ENCODE data around the gene NELL1. TPM values are rescaled to one million over a fixed set of nuclear protein-coding genes. Genes with fewer than 3 reads are reported as not detected.

Gene NELL1
- total RNA-seq, 1 experiment from 2014 or later, result not detected

DNA sequence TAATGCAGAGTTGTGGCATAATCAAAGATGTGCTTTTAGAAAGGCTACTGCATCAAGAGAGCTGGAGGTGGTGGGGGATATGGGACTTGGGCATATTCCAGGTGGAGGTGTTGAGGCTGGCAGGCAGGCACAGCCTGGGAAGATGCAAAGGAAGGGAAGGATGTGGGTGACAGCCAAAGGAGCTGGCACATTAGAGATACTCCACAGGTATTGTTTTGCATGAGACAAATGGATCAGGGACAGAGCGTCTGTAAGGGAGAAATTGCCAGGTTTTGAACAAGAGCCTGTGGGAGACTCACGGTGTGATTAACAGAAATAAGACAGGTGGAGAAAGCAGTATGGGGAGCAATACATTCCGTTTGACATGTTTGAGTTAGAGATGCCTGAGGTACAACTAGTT, 263.7 kb downstream of the NELL1 start:
- H3K4me1 ChIP-seq, result no peaks in the 10 kb centered on the region
- no peaks in the 10 kb centered on the region for H3K27me3 ChIP-seq (replicated peaks; ENCODE audit: control insufficient read depth, insufficient read depth, low read length)
- Mint-ChIP-seq H3K4me1 (ENCODE audit: low read depth, unreplicated experiment) (no peaks in the 10 kb centered on the region), H3K36me3 (ENCODE audit: insufficient read depth, unreplicated experiment) (no peaks in the 10 kb centered on the region), H3K27me3 (ENCODE audit: insufficient read depth, unreplicated experiment) (peaks cover 18% of the 10 kb centered on the region), H3K4me3 (ENCODE audit: unreplicated experiment) (no peak overlapping the region), H3K9me3 (ENCODE audit: unreplicated experiment) (no peaks in the 10 kb centered on the region), H3K27ac (ENCODE audit: unreplicated experiment) (no peak overlapping the region)
- POLR2A ChIA-PET, result no interaction called here
- BruUV-seq (replicated peaks), result no TSS peak
- DNase-seq, result no peak
- H3K9me3 ChIP-seq, result no peaks in the 10 kb centered on the region
- H3K4me3 ChIP-seq (ENCODE audit: low read depth, low read length), result no peak overlapping the region
- H3K36me3 ChIP-seq (ENCODE audit: control insufficient read depth, insufficient read depth, low read length), result no peaks in the 10 kb centered on the region
- TF ChIP-seq, protein P1, sequence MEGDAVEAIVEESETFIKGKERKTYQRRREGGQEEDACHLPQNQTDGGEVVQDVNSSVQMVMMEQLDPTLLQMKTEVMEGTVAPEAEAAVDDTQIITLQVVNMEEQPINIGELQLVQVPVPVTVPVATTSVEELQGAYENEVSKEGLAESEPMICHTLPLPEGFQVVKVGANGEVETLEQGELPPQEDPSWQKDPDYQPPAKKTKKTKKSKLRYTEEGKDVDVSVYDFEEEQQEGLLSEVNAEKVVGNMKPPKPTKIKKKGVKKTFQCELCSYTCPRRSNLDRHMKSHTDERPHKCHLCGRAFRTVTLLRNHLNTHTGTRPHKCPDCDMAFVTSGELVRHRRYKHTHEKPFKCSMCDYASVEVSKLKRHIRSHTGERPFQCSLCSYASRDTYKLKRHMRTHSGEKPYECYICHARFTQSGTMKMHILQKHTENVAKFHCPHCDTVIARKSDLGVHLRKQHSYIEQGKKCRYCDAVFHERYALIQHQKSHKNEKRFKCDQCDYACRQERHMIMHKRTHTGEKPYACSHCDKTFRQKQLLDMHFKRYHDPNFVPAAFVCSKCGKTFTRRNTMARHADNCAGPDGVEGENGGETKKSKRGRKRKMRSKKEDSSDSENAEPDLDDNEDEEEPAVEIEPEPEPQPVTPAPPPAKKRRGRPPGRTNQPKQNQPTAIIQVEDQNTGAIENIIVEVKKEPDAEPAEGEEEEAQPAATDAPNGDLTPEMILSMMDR (IDR thresholded peaks at IDR 0.05; ENCODE audit: insufficient read depth in 1 of 2, low read depth in 1 of 2, low read length in 1 of 2, severe bottlenecking in 1 of 2, unreplicated experiment in 1 of 2), result no peak
- intact Hi-C loops (cut with micrococcal nuclease; ENCODE audit: unreplicated experiment), result no loop called here
- CTCF ChIA-PET, result no interaction called here

DNA sequence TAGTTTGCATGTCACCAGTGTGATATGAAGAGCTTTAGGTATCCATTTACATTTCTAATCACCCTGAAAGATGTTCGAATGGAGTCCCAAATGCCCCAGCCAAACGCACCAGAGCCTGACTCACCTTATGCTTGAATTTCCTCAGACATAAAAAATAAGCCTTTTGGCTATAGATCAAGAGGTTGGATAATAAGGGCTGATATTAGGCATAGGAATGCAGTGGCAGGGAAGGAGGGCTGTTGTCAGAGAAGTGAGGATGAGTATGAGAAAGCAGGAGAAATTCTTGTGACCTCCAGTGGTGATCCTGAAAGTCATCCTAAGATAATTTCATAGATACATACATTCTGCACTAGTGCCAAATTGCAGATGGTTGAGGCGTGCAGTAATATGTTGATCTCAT, 264.6 kb downstream of the NELL1 start:
- POLR2A ChIA-PET, result no interaction called here
- H3K4me1 Mint-ChIP-seq (ENCODE audit: low read depth, unreplicated experiment), result no peaks in the 10 kb centered on the region
- no peak overlapping the region for H3K4me3 Mint-ChIP-seq (ENCODE audit: unreplicated experiment)
- H3K27me3 ChIP-seq (replicated peaks; ENCODE audit: control insufficient read depth, insufficient read depth, low read length), result no peaks in the 10 kb centered on the region
- H3K4me3 ChIP-seq (ENCODE audit: low read depth, low read length), result no peak overlapping the region
- no peaks in the 10 kb centered on the region for H3K36me3 Mint-ChIP-seq (ENCODE audit: insufficient read depth, unreplicated experiment)
- no peak overlapping the region for H3K27ac Mint-ChIP-seq (ENCODE audit: unreplicated experiment)
- peaks cover 20% of the 10 kb centered on the region for H3K27me3 Mint-ChIP-seq (ENCODE audit: insufficient read depth, unreplicated experiment)
- DNase-seq, result no peak
- no peaks in the 10 kb centered on the region for H3K36me3 ChIP-seq (ENCODE audit: control insufficient read depth, insufficient read depth, low read length)
- intact Hi-C loops (cut with micrococcal nuclease; ENCODE audit: unreplicated experiment), result no loop called here
- TF ChIP-seq, protein P1 (IDR thresholded peaks at IDR 0.05; ENCODE audit: insufficient read depth in 1 of 2, low read depth in 1 of 2, low read length in 1 of 2, severe bottlenecking in 1 of 2, unreplicated experiment in 1 of 2), result no peak
- H3K9me3 ChIP-seq, result no peaks in the 10 kb centered on the region
- no TSS peak for BruUV-seq (replicated peaks)
- CTCF ChIA-PET, result no interaction called here
- H3K9me3 Mint-ChIP-seq (ENCODE audit: unreplicated experiment), result no peaks in the 10 kb centered on the region
- no peaks in the 10 kb centered on the region for H3K4me1 ChIP-seq

DNA sequence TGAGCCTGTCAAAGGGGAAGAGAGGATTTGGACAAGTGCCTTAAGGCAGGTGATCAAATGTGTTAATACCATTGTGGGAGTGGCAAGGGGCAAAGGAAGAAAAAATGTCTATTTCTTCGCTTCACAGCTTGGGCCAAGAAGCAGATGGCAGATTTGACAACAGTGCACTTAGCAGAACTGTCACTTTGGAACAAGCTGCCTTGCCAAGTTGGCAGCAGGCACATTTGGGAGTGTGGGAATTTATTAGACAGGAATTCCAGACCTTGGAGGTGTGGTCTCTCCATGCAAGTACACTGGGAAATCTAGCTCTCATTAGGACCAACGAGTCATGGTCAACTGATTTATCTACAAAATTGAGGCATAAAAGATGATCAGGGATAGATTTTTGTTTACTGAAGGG, 265.1 kb downstream of the NELL1 start:
- Mint-ChIP-seq H3K9me3 (ENCODE audit: unreplicated experiment) (no peaks in the 10 kb centered on the region), H3K36me3 (ENCODE audit: insufficient read depth, unreplicated experiment) (no peaks in the 10 kb centered on the region), H3K27ac (ENCODE audit: unreplicated experiment) (no peak overlapping the region), H3K4me1 (ENCODE audit: low read depth, unreplicated experiment) (no peaks in the 10 kb centered on the region), H3K27me3 (ENCODE audit: insufficient read depth, unreplicated experiment) (peaks cover 19% of the 10 kb centered on the region), H3K4me3 (ENCODE audit: unreplicated experiment) (no peak overlapping the region)
- CTCF ChIA-PET, result no interaction called here
- Histone ChIP-seq H3K4me1 (no peaks in the 10 kb centered on the region), H3K27me3 (replicated peaks; ENCODE audit: control insufficient read depth, insufficient read depth, low read length) (no peaks in the 10 kb centered on the region), H3K4me3 (ENCODE audit: low read depth, low read length) (no peak overlapping the region), H3K9me3 (no peaks in the 10 kb centered on the region), H3K36me3 (ENCODE audit: control insufficient read depth, insufficient read depth, low read length) (no peaks in the 10 kb centered on the region)
- no TSS peak for BruUV-seq (replicated peaks)
- POLR2A ChIA-PET, result no interaction called here
- intact Hi-C loops (cut with micrococcal nuclease; ENCODE audit: unreplicated experiment), result no loop called here
- DNase-seq, result no peak
- TF ChIP-seq, protein P1 (IDR thresholded peaks at IDR 0.05; ENCODE audit: insufficient read depth in 1 of 2, low read depth in 1 of 2, low read length in 1 of 2, severe bottlenecking in 1 of 2, unreplicated experiment in 1 of 2), result no peak

Measured in Caco-2 (cell line).